GM12878 (cell line): ENCODE results near the gene CDH5. TPM values are rescaled to one million over a fixed set of nuclear protein-coding genes. Genes with fewer than 3 reads are reported as not detected.

ENCODE experiments used
- ATAC-seq: fragments of 200-7000 bp; cut with Tn5 transposase; 3 replicates; pipeline ENCODE4 v1.9.1; 2020; ENCODE audit warnings: mild to moderate bottlenecking, moderate library complexity
- BruUV-seq: library from RNA; stranded (reverse); fragments of 400-500 nt; replicated peaks from 2 replicates; lab custom pipeline; 2021; lab: Mats Ljungman, UMichigan
- CTCF ChIA-PET: fragments of 300-600 bp; sonication (Branson Sonifier 250); formaldehyde crosslinking; extraction: SDS; loops from one replicate; lab custom pipeline; 2021; ENCODE audit warnings: inconsistent platforms; lab: Yijun Ruan, JAX
- POLR2A ChIA-PET: fragments of 350-600 bp; formaldehyde crosslinking; extraction: SDS; loops from one replicate; lab custom pipeline; 2021; ENCODE audit warnings: inconsistent platforms; lab: Charles Lee
- RAD21 ChIA-PET: fragments of 300-600 bp; sonication (Branson Sonifier 250); formaldehyde crosslinking; loops from one replicate; lab custom pipeline; 2023; ENCODE audit warnings: antibody characterized with exemption; ENCODE audit not compliant: unreplicated experiment; lab: Charles Lee
- SMC1A ChIA-PET: fragments of 300-600 bp; sonication (Branson Sonifier 250); formaldehyde crosslinking; loops from one replicate; lab custom pipeline; 2023; ENCODE audit not compliant: unreplicated experiment, uncharacterized antibody; lab: Charles Lee
- DNase-seq: peaks from one replicate; pipeline ENCODE4 v3.0.0-alpha.2; 2011; ENCODE audit warnings: low read depth, low spot score
- FAIRE-seq: peaks from 3 replicates; lab custom pipeline; 2011; peaks lifted over from hg19 to GRCh38; lab: Jason Lieb, UNC
- H2AFZ ChIP-seq: 2 replicates; pipeline ENCODE4 v1.6.0; 2011; ENCODE audit warnings: low read depth, low read length, control low read depth; ENCODE audit not compliant: control insufficient read depth
- H3K27ac ChIP-seq: 2 replicates; pipeline ENCODE4 v1.5.1; 2011; ENCODE audit warnings: control low read depth; ENCODE audit not compliant: control insufficient read depth, insufficient read depth
- H3K27me3 ChIP-seq, 2 experiments: replicated peaks in 1 of 2; 2 replicates each; pipeline versions ENCODE4 v1.6.0 to v1.6.1; 2011; ENCODE audit warnings: low read length in 1 of 2; ENCODE audit not compliant: control insufficient read depth in 2 of 2, insufficient read depth in 2 of 2
- H3K36me3 ChIP-seq, 2 experiments: 2 replicates each; pipeline ENCODE4 v1.5.1; 2011; ENCODE audit warnings: low read length in 1 of 2; ENCODE audit not compliant: control insufficient read depth in 2 of 2, insufficient read depth in 2 of 2
- H3K4me1 ChIP-seq: 2 replicates; pipeline ENCODE4 v1.6.1; 2011; ENCODE audit warnings: mild to moderate bottlenecking, low read length, moderate library complexity, mixed read lengths; ENCODE audit not compliant: control insufficient read depth, insufficient read depth
- H3K4me2 ChIP-seq: 2 replicates; pipeline ENCODE4 v1.6.0; 2011; ENCODE audit warnings: control low read depth; ENCODE audit not compliant: control insufficient read depth, insufficient read depth
- H3K4me3 ChIP-seq: fragments of 200-600 bp; sonication (generic); 2 replicates; pipeline ENCODE4 v1.5.1; 2016
- H3K79me2 ChIP-seq: 2 replicates; pipeline ENCODE4 v1.6.0; 2011; ENCODE audit warnings: low read length; ENCODE audit not compliant: control insufficient read depth, insufficient read depth
- H3K9ac ChIP-seq: 2 replicates; pipeline ENCODE4 v1.8.0; 2011; ENCODE audit warnings: low read length, control low read depth, mixed read lengths; ENCODE audit not compliant: control insufficient read depth, insufficient read depth
- H3K9me3 ChIP-seq: replicated peaks from 3 replicates; pipeline ENCODE4 v1.5.1; 2011; ENCODE audit warnings: mild to moderate bottlenecking, low read length; ENCODE audit not compliant: control insufficient read depth, insufficient read depth
- H4K20me1 ChIP-seq: 2 replicates; pipeline ENCODE4 v1.6.0; 2011; ENCODE audit not compliant: control insufficient read depth, insufficient read depth
- DPF2 ChIP-seq: fragments of 450-650 bp; IDR thresholded peaks from 2 replicates; pipeline ENCODE4 v1.6.1; 2017; ENCODE audit warnings: mild to moderate bottlenecking
- EZH2 ChIP-seq: IDR thresholded peaks from 2 replicates; pipeline ENCODE4 v1.6.1; 2012; ENCODE audit warnings: low read depth, mild to moderate bottlenecking, control low read depth, inconsistent platforms, low read length, borderline replicate concordance; ENCODE audit not compliant: control insufficient read depth
- FOXM1 ChIP-seq: IDR thresholded peaks from 2 replicates; pipeline ENCODE4 v1.6.1; 2012; ENCODE audit warnings: low read depth, mild to moderate bottlenecking, inconsistent platforms, low read length, moderate library complexity
- KAT2A ChIP-seq: conservative IDR thresholded peaks from 2 replicates; pipeline ENCODE4 v1.6.1; 2011; ENCODE audit warnings: low read depth, low read length; ENCODE audit not compliant: control insufficient read depth
- LARP7 ChIP-seq: fragments of 450-650 bp; IDR thresholded peaks from 2 replicates; pipeline ENCODE4 v1.6.1; 2017; ENCODE audit warnings: mild to moderate bottlenecking
- NR2C1 ChIP-seq: fragments of 450-650 bp; IDR thresholded peaks from 2 replicates; pipeline ENCODE4 v1.6.1; 2017; ENCODE audit warnings: antibody characterized with exemption, mild to moderate bottlenecking, moderate library complexity
- RAD21 ChIP-seq: IDR thresholded peaks from 2 replicates; pipeline ENCODE4 v1.6.1; 2011; ENCODE audit warnings: mild to moderate bottlenecking, low read depth, low read length, moderate library complexity; ENCODE audit not compliant: insufficient read depth
- SMARCA5 ChIP-seq: fragments of 450-650 bp; IDR thresholded peaks from 2 replicates; pipeline ENCODE4 v1.6.1; 2017; ENCODE audit warnings: mild to moderate bottlenecking
- TCF3 ChIP-seq: IDR thresholded peaks from 2 replicates; pipeline ENCODE4 v1.6.1; 2012; ENCODE audit warnings: low read depth, mild to moderate bottlenecking, low read length, borderline replicate concordance; ENCODE audit not compliant: insufficient read depth
- ZSCAN29 ChIP-seq: fragments of 450-650 bp; IDR thresholded peaks from 2 replicates; pipeline ENCODE4 v1.6.1; 2017; ENCODE audit warnings: mild to moderate bottlenecking, moderate library complexity
- WGBS: methylation state at CpG from one replicate; pipeline ENCODE4 v1.1.6; 2016; ENCODE audit warnings: low lambda C conversion rate; ENCODE audit not compliant: insufficient replicate concordance, insufficient coverage; ENCODE audit errors: missing lambda C conversion rate; 5-methylcytosine and 5-hydroxymethylcytosine counted together
- in situ Hi-C: fragments of 300-500 bp; cut with MboI; formaldehyde crosslinking; loops from 9 replicates; pipeline ENCODE4 v1.14.3; 2018; ENCODE audit warnings: mixed read lengths
- intact Hi-C: fragments of 100-400 bp; cut with micrococcal nuclease; formaldehyde crosslinking; loops from one replicate; pipeline ENCODE4 v1.14.2; 2022; ENCODE audit not compliant: unreplicated experiment
- polyA plus RNA-seq, 11 experiments: library from polyadenylated mRNA; depleted of rRNA in 4 of 11; unstranded in 6 of 11; stranded (reverse) in 5 of 11; fragments of >200 nt; fragmentation: Nextera tagmentation in 4 of 11; fragmentation: Illumina TruSeq in 1 of 11; extraction: Ambion mirVana in 4 of 11; extraction: Trizol in 1 of 11; gene quantifications; 1 replicate in 1 of 11; 2 replicates in 10 of 11; pipeline versions ENCODE4 v1.2.1 to v1.2.3, GENCODE V29; 2011 to 2016; ENCODE audit warnings: inconsistent platforms in 2 of 11, missing spikeins in 2 of 11, low read depth in 1 of 11
- total RNA-seq, 4 experiments: library from RNA; depleted of rRNA in 3 of 4; stranded (reverse); fragments of >200 nt in 3 of 4; fragmentation: Illumina TruSeq in 1 of 4; extraction: Trizol in 1 of 4; gene quantifications; 2 replicates each; pipeline versions ENCODE4 v1.2.1 to v1.2.3, GENCODE V29; 2013 to 2021

The CDH5 gene
- total and polyA plus RNA-seq, 10 of the 15 experiments (the other 5 are each of a cell fraction or from before 2014, with no cell fraction given): not detected

DNA sequence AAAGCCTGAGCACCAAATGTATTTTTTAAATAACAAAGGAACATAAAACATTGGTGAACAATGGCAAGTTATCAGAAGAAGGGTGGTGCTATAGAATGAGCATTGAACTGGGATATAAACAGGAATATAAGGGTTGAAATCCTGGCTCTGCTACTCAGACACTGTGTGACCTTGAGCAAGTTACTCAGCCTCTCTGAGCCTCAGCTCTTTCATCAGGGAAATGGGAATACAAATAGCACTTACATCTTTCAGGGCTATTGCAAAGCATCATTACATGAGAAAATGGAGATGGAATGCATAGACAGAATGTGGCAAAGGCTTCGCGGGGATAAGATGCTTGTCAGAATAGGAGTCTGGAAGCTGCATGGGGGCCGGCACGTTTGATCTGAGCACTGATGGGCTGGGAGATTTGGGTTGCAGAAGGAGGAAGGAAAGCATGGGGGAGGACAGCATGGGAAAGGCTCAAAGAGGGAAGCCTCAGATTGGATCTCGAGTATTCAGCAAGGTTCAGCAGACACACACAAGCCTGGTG is 4.8 kb upstream of the CDH5 start:
- Histone ChIP-seq H3K36me3 (no peaks in the 10 kb centered on the region), H2AFZ (no peak overlapping the region), H3K79me2 (no peaks in the 10 kb centered on the region), H3K4me1 (no peaks in the 10 kb centered on the region), H3K27ac (no peak overlapping the region), H4K20me1 (no peaks in the 10 kb centered on the region), H3K4me3 (no peak overlapping the region), H3K27me3 (peaks cover 0 to 2% of the 10 kb centered on the region in 2 experiments; a peak in 3 of 4 replicates), H3K9ac (no peak overlapping the region), H3K9me3 (no peaks in the 10 kb centered on the region)
- FAIRE-seq: no peak
- in situ Hi-C loops: no loop called here
- RAD21 ChIA-PET: no interaction called here
- no peak for DNase-seq
- ATAC-seq: no peak
- CTCF ChIA-PET: no interaction called here
- SMC1A ChIA-PET: no interaction called here
- WGBS: 52% methylated on average over 5 of the region's 5 CpGs
- no TSS peak for BruUV-seq
- POLR2A ChIA-PET: no interaction called here
- no peak for TF ChIP-seq RAD21
- TF ChIP-seq DPF2: no peak
- TF ChIP-seq EZH2: no peak
- TF ChIP-seq TCF3: no peak
- TF ChIP-seq NR2C1: no peak
- TF ChIP-seq LARP7: no peak
- TF ChIP-seq SMARCA5: no peak
- TF ChIP-seq FOXM1: no peak
- no peak for TF ChIP-seq ZSCAN29
- TF ChIP-seq KAT2A: no peak
- TF ChIP-seq, all 136 proteins: peak for 0
- intact Hi-C loops: no loop called here
- no peak overlapping the region for H3K4me2 ChIP-seq
